ENCODE results near the gene SNCAIP. TPM values are rescaled to one million over a fixed set of nuclear protein-coding genes. Genes with fewer than 3 reads are reported as not detected.

The SNCAIP gene
- total RNA-seq, 4 donors from 2014 or later, result 11.5 to 36.3 (median 15.2) TPM

- ATAC-seq (ENCODE audit: low FRiP score) (no peak), DNase-seq (ENCODE audit: low spot score) (no peak)
- no peak for TF ChIP-seq CTCF (IDR thresholded peaks at IDR 0.05)
These were observed 154.0 kb downstream of the SNCAIP start for GRCh38 chr5:122465994-122466393.

GRCh38 chr5:122468351-122469116 is 156.5 kb downstream of the SNCAIP start:
- no peak for DNase-seq (ENCODE audit: low spot score)
- no peak for TF ChIP-seq CTCF (IDR thresholded peaks at IDR 0.05)
- no peak for ATAC-seq (ENCODE audit: low FRiP score)

GRCh38 chr5:122469384-122469919 is 157.4 kb downstream of the SNCAIP start:
- no peak for TF ChIP-seq CTCF (IDR thresholded peaks at IDR 0.05)
- DNase-seq (ENCODE audit: low spot score), result no peak
- no peak for ATAC-seq (ENCODE audit: low FRiP score)

- ATAC-seq (ENCODE audit: low FRiP score) (no peak), DNase-seq (ENCODE audit: low spot score) (no peak)
- no peak for TF ChIP-seq CTCF (IDR thresholded peaks at IDR 0.05)
These were observed 158.3 kb downstream of the SNCAIP start for GRCh38 chr5:122470365-122470764.

GRCh38 chr5:122471031-122471751 is 159.2 kb downstream of the SNCAIP start:
- no peak for TF ChIP-seq CTCF (IDR thresholded peaks at IDR 0.05)
- no peak for DNase-seq (ENCODE audit: low spot score)
- no peak for ATAC-seq (ENCODE audit: low FRiP score)

- DNase-seq (ENCODE audit: low spot score), result no peak
- ATAC-seq (ENCODE audit: low FRiP score), result no peak
- TF ChIP-seq CTCF (IDR thresholded peaks at IDR 0.05), result no peak
These were observed 159.7 kb downstream of the SNCAIP start for GRCh38 chr5:122471752-122472061.

Measured in omental fat pad (tissue), 4 donors.